WTC11 (cell line): ENCODE measurements around the gene TMEM185B. TPM values are rescaled to one million over a fixed set of nuclear protein-coding genes. Genes with fewer than 3 reads are reported as not detected.

Source experiments
- ATAC-seq: fragments of 200-7000 bp; cut with Tn5 transposase; 2 replicates; pipeline ENCODE4 v1.10.0; 2021; ENCODE audit warnings: mild to moderate bottlenecking, moderate library complexity
- CTCF ChIA-PET: fragments of 300-600 bp; sonication (Branson Sonifier 250); formaldehyde crosslinking; loops from one replicate; lab custom pipeline; 2021; ENCODE audit warnings: antibody characterized with exemption; lab: Charles Lee
- POLR2A ChIA-PET: fragments of 350-600 bp; sonication (Branson Sonifier 250); formaldehyde crosslinking; loops from one replicate; lab custom pipeline; 2021; ENCODE audit warnings: antibody characterized with exemption; lab: Charles Lee
- DNase-seq: peaks from one replicate; pipeline ENCODE4 v3.0.0; 2021; ENCODE audit warnings: low spot score
- H3K27ac Mint-ChIP-seq: 2 replicates; pipeline ENCODE4 v1.8.0; 2021; ENCODE audit warnings: mixed read lengths
- H3K27me3 Mint-ChIP-seq: 2 replicates; pipeline ENCODE4 v1.8.0; 2021; ENCODE audit warnings: low read depth, mild to moderate bottlenecking, moderate library complexity, mixed read lengths
- H3K36me3 Mint-ChIP-seq: 2 replicates; pipeline ENCODE4 v1.8.0; 2021; ENCODE audit warnings: mixed read lengths
- H3K4me1 Mint-ChIP-seq: 2 replicates; pipeline ENCODE4 v1.8.0; 2022; ENCODE audit warnings: mixed read lengths
- H3K4me3 Mint-ChIP-seq: 2 replicates; pipeline ENCODE4 v1.8.0; 2021; ENCODE audit warnings: mild to moderate bottlenecking, moderate library complexity, mixed read lengths
- H3K9me3 Mint-ChIP-seq: 2 replicates; pipeline ENCODE4 v1.8.0; 2021; ENCODE audit warnings: mixed read lengths
- CREM ChIP-seq: sonication (generic); formaldehyde crosslinking; IDR thresholded peaks from 2 replicates; pipeline ENCODE4 v1.8.1; 2022; ENCODE audit warnings: mild to moderate bottlenecking, missing genetic modification reagents, moderate library complexity
- EMX1 ChIP-seq: fragments of 250-450 bp; sonication (Bioruptor Pico); IDR thresholded peaks from 2 replicates; pipeline ENCODE4 v1.8.0; 2021; ENCODE audit warnings: mild to moderate bottlenecking
- FOXK1 ChIP-seq: sonication (generic); formaldehyde crosslinking; IDR thresholded peaks from 2 replicates; pipeline ENCODE4 v1.8.0; 2022; ENCODE audit warnings: mild to moderate bottlenecking, moderate library complexity, missing genetic modification reagents
- JAZF1 ChIP-seq: fragments of 250-450 bp; sonication (Bioruptor Pico); IDR thresholded peaks from 2 replicates; pipeline ENCODE4 v1.9.0; 2021; ENCODE audit warnings: moderate library complexity, mild to moderate bottlenecking, inconsistent platforms
- KAT7 ChIP-seq: sonication (generic); formaldehyde crosslinking; IDR thresholded peaks from 2 replicates; pipeline ENCODE4 v1.8.1; 2023; ENCODE audit warnings: missing genetic modification reagents, mild to moderate bottlenecking, borderline replicate concordance
- NFYB ChIP-seq: sonication (generic); formaldehyde crosslinking; conservative IDR thresholded peaks from 2 replicates; pipeline ENCODE4 v1.8.0; 2022; ENCODE audit warnings: low read depth, missing genetic modification reagents
- NR1H2 ChIP-seq: sonication (generic); formaldehyde crosslinking; IDR thresholded peaks from 2 replicates; pipeline ENCODE4 v1.9.0; 2021; ENCODE audit warnings: mild to moderate bottlenecking, moderate library complexity, missing genetic modification reagents
- RELA ChIP-seq: sonication (generic); formaldehyde crosslinking; IDR thresholded peaks from 2 replicates; pipeline ENCODE4 v1.8.1; 2022; ENCODE audit warnings: missing genetic modification reagents, mild to moderate bottlenecking, borderline replicate concordance
- SP1 ChIP-seq: sonication (generic); formaldehyde crosslinking; conservative IDR thresholded peaks from 2 replicates; pipeline ENCODE4 v1.8.1; 2022; ENCODE audit warnings: missing genetic modification reagents
- TEAD1 ChIP-seq: sonication (generic); formaldehyde crosslinking; IDR thresholded peaks from 2 replicates; pipeline ENCODE4 v1.8.0; 2022; ENCODE audit warnings: mild to moderate bottlenecking, missing genetic modification reagents
- ZNF317 ChIP-seq: sonication (generic); formaldehyde crosslinking; IDR thresholded peaks from 2 replicates; pipeline ENCODE4 v1.8.1; 2023; ENCODE audit warnings: low read depth, mild to moderate bottlenecking, moderate library complexity, missing genetic modification reagents, borderline replicate concordance
- ZNF671 ChIP-seq: fragments of 250-450 bp; sonication (Bioruptor Pico); IDR thresholded peaks from 2 replicates; pipeline ENCODE4 v1.8.0; 2021; ENCODE audit warnings: mild to moderate bottlenecking
- total RNA-seq: library from RNA; stranded (reverse); gene quantifications from 3 replicates; pipeline ENCODE4 v1.2.3, GENCODE V29; 2021
- TF ChIP-seq, protein P1 (sequence below): sonication (generic); formaldehyde crosslinking; IDR thresholded peaks from 2 replicates; pipeline ENCODE4 v1.8.0; 2022; ENCODE audit warnings: mild to moderate bottlenecking, missing genetic modification reagents
- TF ChIP-seq, protein P2 (sequence below): sonication (generic); formaldehyde crosslinking; conservative IDR thresholded peaks from 2 replicates; pipeline ENCODE4 v1.8.1; 2022; ENCODE audit warnings: mild to moderate bottlenecking, missing genetic modification reagents
- TF ChIP-seq, protein P3 (sequence below): fragments of 250-450 bp; sonication (Bioruptor Pico); IDR thresholded peaks from 2 replicates; pipeline ENCODE4 v2.1.2; 2022; ENCODE audit warnings: mild to moderate bottlenecking, moderate library complexity
- TF ChIP-seq, protein P4 (sequence below): sonication (generic); formaldehyde crosslinking; IDR thresholded peaks from 2 replicates; pipeline ENCODE4 v1.8.1; 2023; ENCODE audit warnings: mild to moderate bottlenecking, missing genetic modification reagents, moderate library complexity
- TF ChIP-seq, protein P5 (sequence below): sonication (generic); formaldehyde crosslinking; IDR thresholded peaks from 2 replicates; pipeline ENCODE4 v1.8.1; 2022; ENCODE audit warnings: mild to moderate bottlenecking, moderate library complexity, missing genetic modification reagents
- TF ChIP-seq, protein P6 (sequence below): sonication (generic); formaldehyde crosslinking; IDR thresholded peaks from 2 replicates; pipeline ENCODE4 v1.8.1; 2023; ENCODE audit warnings: mild to moderate bottlenecking, missing genetic modification reagents, moderate library complexity
- TF ChIP-seq, protein P7 (sequence below): sonication (generic); formaldehyde crosslinking; IDR thresholded peaks from 2 replicates; pipeline ENCODE4 v1.8.0; 2022; ENCODE audit warnings: mild to moderate bottlenecking, missing genetic modification reagents

Gene TMEM185B
- total RNA-seq, 1 experiment from 2014 or later: 9.9 TPM

DNA sequence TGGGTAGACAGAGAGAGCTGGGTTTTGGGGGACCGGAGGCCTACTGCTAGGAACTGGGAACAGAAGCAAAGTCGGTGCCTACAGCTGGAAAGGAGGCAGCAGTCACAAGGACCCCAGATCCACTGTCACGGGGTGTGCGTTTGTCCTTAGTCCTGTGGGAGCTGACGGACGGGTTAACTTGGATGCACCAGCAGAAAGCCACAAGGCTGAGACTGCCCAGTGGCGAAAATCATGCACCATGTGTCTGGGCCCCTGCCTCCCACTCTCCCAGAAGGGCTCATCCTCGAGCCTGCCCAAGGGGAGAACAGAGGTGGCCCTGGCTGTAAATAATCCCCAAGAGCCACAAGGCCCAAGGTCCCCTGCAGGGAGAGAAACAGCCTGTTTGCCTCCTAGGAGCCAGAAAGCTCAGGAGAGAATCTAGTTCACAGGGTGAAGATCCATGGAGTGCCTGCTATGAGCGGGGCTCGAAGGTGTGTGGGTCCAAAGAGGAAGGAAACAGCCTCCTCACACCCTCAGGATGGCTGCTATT lies 17.8 kb upstream of the TMEM185B start (continued):
- TF ChIP-seq ZNF671 (no peak), SP1 (CRISPR knock-in tag) (no peak)

DNA sequence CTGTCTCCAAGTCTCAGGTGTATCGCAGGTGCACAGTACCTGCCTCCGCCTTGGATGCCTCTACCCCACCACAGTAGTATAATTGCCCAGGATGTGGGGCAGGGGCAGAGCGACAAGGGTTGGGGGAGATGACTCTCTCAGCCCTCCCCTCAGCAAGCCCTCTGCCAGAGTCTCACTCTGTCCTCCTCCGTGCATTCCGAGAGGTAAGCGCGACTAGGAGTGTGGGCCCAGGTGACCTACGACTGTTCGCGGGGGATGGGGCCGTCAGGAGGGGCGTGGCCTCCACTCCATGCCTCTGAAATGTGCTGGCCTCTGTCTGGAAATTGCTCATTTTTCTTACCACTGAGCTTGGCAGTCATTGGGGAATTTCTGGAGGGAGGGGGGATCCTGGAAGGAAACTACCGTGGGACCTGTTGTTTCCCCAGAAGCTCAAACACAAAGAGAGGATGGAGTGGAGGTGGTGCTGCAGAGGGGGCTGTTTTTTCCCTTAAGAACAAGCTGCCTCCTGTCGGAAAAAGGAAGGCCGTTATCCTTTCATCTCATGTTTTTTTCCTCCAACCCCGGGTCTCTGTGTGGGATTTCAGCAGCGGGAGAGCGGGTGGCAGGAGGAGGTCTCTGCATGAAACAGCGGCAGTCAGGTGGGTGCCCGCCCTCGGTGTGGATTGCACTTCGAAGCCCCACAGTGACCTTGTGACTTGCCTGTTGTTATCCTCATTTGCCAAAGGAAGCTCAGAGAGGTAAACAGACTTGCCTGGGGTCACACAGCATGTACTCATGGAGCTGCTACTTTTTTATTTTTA lies 16.5 kb upstream of the TMEM185B start:
- no peak for TF ChIP-seq EMX1 (CRISPR knock-in tag)
- no peak for TF ChIP-seq TEAD1
- TF ChIP-seq CREM (CRISPR knock-in tag): no peak
- TF ChIP-seq ZNF317 (CRISPR knock-in tag): no peak
- no peak for TF ChIP-seq NR1H2 (CRISPR knock-in tag)
- no peak for TF ChIP-seq NFYB
- TF ChIP-seq JAZF1 (CRISPR knock-in tag): no peak
- TF ChIP-seq, protein P1, sequence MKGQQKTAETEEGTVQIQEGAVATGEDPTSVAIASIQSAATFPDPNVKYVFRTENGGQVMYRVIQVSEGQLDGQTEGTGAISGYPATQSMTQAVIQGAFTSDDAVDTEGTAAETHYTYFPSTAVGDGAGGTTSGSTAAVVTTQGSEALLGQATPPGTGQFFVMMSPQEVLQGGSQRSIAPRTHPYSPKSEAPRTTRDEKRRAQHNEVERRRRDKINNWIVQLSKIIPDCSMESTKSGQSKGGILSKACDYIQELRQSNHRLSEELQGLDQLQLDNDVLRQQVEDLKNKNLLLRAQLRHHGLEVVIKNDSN (CRISPR knock-in tag): no peak
- TF ChIP-seq, protein P2, sequence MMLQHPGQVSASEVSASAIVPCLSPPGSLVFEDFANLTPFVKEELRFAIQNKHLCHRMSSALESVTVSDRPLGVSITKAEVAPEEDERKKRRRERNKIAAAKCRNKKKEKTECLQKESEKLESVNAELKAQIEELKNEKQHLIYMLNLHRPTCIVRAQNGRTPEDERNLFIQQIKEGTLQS (CRISPR knock-in tag): no peak
- TF ChIP-seq, protein P3, sequence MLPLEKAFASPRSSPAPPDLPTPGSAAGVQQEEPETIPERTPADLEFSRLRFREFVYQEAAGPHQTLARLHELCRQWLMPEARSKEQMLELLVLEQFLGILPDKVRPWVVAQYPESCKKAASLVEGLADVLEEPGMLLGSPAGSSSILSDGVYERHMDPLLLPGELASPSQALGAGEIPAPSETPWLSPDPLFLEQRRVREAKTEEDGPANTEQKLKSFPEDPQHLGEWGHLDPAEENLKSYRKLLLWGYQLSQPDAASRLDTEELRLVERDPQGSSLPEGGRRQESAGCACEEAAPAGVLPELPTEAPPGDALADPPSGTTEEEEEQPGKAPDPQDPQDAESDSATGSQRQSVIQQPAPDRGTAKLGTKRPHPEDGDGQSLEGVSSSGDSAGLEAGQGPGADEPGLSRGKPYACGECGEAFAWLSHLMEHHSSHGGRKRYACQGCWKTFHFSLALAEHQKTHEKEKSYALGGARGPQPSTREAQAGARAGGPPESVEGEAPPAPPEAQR: no peak
- TF ChIP-seq, protein P4, sequence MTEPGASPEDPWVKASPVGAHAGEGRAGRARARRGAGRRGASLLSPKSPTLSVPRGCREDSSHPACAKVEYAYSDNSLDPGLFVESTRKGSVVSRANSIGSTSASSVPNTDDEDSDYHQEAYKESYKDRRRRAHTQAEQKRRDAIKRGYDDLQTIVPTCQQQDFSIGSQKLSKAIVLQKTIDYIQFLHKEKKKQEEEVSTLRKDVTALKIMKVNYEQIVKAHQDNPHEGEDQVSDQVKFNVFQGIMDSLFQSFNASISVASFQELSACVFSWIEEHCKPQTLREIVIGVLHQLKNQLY: no peak
- TF ChIP-seq, protein P5, sequence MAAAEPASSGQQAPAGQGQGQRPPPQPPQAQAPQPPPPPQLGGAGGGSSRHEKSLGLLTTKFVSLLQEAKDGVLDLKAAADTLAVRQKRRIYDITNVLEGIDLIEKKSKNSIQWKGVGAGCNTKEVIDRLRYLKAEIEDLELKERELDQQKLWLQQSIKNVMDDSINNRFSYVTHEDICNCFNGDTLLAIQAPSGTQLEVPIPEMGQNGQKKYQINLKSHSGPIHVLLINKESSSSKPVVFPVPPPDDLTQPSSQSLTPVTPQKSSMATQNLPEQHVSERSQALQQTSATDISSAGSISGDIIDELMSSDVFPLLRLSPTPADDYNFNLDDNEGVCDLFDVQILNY: no peak
- TF ChIP-seq FOXK1 (CRISPR knock-in tag): no peak
- TF ChIP-seq, protein P6, sequence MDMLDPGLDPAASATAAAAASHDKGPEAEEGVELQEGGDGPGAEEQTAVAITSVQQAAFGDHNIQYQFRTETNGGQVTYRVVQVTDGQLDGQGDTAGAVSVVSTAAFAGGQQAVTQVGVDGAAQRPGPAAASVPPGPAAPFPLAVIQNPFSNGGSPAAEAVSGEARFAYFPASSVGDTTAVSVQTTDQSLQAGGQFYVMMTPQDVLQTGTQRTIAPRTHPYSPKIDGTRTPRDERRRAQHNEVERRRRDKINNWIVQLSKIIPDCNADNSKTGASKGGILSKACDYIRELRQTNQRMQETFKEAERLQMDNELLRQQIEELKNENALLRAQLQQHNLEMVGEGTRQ (CRISPR knock-in tag): no peak
- TF ChIP-seq, protein P7, sequence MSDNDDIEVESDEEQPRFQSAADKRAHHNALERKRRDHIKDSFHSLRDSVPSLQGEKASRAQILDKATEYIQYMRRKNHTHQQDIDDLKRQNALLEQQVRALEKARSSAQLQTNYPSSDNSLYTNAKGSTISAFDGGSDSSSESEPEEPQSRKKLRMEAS (CRISPR knock-in tag): no peak; the same call in 1 of the 2 replicates
- no peak for TF ChIP-seq RELA
- TF ChIP-seq KAT7: no peak
- no peaks in the 10 kb centered on the region for H3K36me3 Mint-ChIP-seq
- POLR2A ChIA-PET: no interaction called here
- CTCF ChIA-PET: interaction anchor here (0.9 to 1.2 kb wide), 4 partner anchors 13 to 52 kb away, joined by 3 read pairs; partner anchors contain the start of genes RALB and TMEM185B
- peak; percentile 49 for DNase-seq
- H3K27me3 Mint-ChIP-seq: peaks cover 18% of the 10 kb centered on the region
- H3K27ac Mint-ChIP-seq: no peak overlapping the region
- H3K4me1 Mint-ChIP-seq: peaks cover 24% of the 10 kb centered on the region
- no peak overlapping the region for H3K4me3 Mint-ChIP-seq
- peak; percentile 85 for ATAC-seq
- peaks cover 8% of the 10 kb centered on the region for H3K9me3 Mint-ChIP-seq
